Activated T-cell treated with anti-CD3 and anti-CD28 coated beads, Interleukin-2, amount 50 U/mL, for 48 hours (primary cell): Measurements from ENCODE around the gene SRPK2.
"Not testable (repeated sequence)": the region's sequence is repeated elsewhere in the genome, so short reads cannot be mapped to it uniquely, and the experiment has no call there.

Source experiments
- DNase-seq, 2 experiments: peaks; one replicate each; pipeline ENCODE4 v3.0.0-alpha.2; 2020

SRPK2 gene

DNA sequence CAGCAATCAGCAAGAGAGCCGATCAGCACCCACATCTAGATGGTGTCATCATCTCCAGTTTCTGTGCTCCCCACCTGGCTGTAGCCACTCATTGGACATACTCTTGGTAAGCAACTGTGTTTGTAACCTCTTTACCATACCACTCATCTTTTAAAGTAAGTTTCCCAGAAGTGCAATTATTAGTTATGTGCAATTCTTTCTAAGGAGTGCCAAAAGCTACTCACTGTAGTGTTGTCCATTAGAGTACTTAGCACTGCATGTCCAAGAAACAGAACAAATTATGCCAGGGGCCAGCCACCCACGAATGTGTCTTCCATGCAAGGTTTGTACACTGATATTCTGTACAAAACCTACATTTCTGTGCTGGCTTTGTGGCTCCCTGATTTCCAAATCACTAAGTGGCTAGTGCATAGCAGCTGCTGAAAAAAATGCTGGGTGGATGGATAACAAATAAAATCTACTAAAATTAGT is 131.9 kb downstream of the SRPK2 start:
- DNase-seq: no peak

DNA sequence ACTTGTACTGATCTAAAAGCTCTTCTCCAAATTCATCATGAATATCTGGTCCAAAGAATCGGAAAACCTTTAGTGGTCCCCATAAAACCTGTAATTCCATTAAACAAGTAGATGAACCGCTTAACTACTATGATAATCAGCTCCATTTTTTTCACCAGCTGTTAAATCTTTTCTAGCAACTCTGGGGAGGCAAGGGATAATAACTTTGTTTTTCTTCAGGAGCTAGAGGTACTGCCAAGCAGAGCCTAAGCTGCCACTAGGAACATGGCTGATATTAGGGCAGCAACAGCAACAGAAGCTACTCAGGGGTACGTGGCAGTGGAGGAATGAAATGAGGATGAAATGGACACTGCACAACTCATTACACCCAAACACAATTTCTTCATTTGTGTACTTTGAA is 138.0 kb downstream of the SRPK2 start:
- DNase-seq: no peak

DNA sequence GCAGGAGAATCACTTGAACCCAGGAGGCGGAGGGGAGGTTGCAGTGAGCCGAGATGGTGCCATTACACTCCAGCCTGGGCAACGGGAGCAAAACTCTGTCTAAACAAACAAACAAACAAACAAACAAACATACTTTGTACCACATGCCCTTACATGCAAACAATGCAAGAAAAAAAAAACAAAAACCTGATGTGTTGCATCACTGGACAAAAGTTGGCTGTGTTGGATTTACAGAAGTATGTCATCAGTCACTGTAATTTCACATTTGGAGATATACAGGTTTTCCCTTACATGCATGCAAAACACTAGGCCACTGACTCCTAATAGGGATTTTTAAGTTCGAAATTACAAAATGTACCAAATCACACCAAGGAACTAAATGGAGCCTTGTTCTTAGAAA is 138.5 kb downstream of the SRPK2 start:
- DNase-seq: no peak

DNA sequence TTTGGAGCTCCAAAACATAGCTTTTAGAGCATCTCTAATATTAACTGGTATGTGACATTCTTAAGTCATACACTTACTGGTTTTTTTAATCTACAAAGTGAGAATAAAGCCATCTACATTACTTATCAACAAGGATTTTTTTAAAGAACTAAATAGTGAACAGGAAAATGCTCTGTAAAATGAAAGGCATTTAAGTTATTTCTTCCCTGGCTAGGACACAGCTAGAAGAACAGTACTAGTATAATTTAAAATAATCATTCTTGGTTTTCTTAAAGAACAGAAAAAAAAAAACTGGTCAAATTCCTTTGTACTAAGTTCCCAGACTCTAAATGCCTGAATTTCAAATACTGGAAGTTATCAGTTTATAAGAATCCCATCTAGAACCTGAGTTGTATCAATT is 139.5 kb downstream of the SRPK2 start:
- DNase-seq: no peak

DNA sequence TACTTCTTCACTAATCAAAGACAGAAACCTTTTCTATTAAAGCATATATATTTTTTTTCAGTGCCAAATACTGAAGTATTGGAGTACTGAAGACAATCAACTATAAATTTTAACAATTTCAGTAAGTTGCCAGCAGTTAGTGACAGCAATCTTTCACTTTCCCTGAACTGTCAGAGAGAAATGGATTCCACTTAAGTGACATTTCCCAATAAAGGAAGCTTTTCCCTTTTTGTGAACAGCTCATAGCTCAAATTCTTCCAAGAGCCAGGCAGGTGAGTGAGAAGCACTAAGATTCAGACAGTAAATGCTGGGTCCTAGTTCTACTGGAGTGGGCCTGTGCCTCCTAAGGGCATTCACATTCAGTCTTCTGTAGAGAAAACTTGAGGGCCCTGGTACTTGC is 142.0 kb downstream of the SRPK2 start:
- no peak for DNase-seq

DNA sequence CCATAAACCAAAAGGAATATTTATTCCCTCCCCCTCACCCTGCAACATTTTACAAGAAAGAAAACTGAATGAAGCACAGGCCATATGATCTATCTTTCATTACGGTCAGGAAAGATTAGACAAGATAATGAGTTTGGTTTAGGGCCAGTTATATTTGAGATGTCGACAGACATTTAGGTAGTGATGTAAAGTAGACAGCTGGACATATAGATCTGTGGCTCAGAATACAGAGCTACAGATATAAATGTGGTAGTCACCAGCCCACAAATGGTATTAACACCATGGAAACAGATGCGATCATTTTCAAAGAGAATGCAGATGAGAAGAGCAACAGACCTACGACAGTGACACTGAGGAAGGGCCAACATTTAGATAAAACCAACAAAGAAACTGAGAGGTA is 142.5 kb downstream of the SRPK2 start:
- no peak for DNase-seq

DNA sequence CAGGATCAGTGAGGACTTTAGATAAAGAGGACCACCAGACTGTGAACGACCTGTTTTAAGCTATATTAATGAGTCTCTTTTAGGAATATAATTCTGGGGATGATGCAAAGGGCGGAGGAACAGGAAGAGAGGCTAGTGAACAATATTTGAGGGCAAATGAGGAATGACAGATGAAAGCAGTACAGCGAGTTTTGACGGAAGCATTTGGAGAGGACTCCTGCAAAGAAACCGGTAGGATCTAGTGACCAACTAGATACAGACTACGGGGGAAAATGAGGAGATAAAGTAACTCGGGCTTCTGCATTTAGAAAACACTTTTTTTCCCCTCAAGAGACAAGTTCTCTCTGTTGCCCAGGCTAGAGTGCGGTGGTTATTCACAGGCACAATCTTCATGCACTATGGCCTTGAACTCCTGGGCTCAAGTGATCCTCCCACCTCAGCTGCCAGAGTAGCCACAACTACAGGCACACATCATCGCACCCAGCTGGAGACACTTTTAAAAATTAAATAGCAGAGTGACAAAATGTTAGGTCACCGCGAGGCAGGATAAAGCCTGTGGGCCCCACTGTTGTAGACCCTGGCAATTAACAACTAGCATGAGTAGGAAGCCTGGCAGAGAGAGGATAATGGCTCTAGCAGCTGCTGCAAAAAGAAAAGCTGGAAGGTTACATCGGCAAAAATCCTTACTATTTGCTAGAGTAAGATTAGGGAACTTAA is 143.2 kb downstream of the SRPK2 start:
- DNase-seq: no peak

DNA sequence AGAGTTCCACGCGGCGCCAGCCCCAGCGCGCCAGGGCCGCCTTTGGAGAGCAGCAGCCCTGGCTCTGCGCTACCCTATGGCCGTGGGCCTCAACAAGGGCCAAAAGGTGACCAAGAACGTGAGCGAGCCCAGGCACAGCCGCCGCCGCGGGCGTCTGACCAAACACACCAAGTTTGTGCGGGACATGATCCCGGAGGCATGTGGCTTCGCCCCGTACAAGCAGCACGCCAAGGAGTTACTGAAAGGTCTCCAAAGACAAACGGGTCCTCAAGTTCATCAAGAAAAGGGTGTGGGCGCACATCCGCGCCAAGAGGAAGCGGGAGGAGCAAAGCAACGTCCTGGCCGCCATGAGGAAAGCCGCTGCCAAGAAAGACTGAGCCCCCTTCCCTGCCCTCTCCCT is 144.1 kb downstream of the SRPK2 start:
- no peak for DNase-seq

DNA sequence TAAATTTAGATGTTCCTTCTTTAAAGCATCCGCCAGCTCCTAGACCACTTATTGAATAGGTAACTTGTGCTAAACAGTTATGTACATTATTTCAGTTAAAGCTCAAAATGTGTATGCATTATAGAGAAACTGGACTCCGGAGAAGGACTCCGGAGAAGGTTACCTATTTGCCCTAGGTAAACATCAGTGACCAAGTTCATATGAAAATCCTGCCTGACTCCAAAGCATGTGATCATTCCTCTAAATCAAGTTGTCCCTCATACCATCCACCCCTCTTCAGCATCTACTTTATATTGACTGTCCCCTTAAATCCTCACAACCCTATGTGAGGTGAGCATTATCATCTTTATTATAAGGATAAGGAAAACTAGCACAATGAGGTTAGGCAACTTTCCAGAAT is 147.5 kb downstream of the SRPK2 start:
- DNase-seq: no peak

DNA sequence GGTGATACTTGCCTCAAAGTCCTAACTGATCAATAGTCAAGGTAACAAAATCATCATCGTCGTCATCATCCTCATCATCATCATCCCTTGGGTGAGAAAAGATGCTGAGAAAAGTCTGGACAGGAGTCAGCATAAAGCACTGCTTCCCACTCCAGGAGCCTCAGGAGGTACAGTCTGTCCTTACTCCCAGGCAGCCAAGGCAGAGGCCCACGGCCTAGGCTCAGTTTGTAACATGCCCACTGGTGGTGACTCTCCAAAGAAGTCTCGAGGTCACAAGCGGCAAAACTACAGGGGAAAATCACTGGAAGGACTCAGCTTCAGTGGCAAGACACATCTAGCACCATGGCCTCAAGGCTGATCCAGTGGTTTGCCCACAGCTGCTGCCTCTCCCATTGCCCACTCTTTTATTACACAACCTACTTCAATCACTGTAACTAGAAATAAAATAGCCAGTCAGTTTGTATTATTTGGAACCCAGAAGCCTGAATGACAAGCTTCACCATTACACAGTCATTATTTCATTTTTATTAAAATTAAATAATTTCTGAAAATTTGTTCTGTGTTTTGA is 150.4 kb downstream of the SRPK2 start:
- DNase-seq: no peak

DNA sequence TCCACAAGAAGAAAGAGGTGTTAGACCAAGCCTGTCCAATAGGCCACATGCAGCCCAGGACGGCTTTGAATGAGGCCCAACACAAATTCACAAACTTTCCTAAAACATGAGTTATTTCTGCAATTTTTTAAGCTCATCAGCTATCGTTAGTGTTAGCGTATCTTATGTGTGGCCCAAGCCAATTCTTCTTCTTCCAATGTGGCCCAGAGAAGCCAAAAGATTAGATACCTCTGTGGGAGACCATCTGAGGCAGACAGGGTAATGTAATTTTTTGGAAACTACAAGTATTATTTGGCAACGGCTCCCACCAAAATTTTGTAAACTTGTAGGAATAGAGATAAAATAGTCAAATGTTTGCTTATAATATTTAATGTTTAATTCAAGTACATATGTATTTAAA is 153.8 kb downstream of the SRPK2 start:
- no peak for DNase-seq

DNA sequence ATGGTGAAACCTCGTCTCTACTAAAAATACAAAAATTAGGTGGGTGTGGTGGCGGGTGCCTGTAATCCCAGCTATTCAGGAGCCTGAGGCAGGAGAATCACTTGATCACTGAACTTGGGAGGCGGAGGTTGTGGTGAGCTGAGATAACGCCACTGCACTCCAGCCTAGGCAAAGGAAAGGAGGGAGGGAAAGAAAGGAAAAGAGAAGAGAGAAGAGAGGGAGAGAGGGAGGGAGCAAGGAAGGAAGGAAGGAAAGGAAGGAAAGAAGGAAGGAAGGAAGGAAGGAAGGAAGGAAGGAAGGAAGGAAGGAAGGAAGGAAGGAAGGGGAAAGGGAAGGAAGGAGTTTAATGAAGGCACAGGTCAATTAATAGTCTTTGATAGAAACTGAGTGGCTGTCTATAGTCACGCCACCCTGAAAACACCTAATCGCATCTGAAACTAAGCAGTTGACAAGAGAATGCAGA is 155.9 kb downstream of the SRPK2 start:
- not testable (repeated sequence) for DNase-seq

DNA sequence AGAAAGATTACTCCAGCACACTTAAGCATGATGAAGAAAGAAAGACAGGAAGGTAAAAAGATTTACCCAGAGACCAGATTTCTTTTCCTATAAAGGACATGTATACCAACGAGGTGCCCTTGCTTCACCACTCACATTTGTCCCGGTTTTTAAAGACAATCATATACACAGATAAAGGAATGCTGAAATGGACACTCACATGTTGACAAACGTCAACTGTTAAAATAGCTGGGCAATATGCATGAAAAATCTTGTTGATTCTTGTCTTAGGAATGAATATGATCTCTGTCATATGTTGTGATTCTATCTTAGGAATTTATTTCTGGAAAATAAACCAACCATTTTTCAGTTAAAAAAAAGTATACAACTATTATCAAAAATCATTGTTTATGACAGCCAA is 158.2 kb downstream of the SRPK2 start:
- no peak for DNase-seq

DNA sequence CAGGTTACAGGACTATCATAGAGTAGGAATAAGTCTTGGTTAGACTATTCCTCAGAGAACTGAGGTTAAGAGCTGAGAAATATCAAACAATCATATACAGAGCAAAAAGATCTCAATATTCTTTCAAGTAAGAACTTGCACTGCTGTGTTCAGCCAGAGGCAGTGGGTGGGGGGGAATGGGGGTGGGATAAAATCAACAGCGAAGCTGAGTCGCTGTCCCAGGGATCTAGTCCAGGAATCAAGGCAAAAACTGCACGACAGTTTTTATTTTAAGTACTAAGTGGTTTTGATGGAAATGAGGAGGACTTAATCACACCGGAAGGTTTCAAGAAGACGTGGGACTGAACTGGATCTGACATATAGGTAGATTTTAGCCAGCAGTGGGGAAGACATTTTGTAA is 159.1 kb downstream of the SRPK2 start:
- no peak for DNase-seq

DNA sequence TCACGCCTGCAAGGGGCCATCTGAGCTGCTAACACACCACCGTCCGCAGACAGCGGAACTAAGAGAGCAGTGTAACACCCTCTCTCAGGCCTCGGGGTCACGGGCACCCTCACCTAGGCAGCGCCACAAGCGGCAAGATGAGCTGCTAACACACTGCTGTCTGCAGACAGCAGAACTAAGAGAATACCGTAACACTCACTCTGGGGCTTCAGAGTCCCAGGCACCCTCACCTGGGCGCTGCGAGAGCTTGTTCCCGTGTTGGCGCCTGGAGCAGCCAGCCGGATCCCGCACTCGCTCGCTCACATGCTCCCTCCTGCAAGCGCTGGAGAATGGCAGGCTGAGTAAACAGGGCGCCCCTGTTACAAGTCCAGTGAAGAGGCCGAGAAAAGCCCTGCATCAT is 160.2 kb downstream of the SRPK2 start:
- DNase-seq: no peak

DNA sequence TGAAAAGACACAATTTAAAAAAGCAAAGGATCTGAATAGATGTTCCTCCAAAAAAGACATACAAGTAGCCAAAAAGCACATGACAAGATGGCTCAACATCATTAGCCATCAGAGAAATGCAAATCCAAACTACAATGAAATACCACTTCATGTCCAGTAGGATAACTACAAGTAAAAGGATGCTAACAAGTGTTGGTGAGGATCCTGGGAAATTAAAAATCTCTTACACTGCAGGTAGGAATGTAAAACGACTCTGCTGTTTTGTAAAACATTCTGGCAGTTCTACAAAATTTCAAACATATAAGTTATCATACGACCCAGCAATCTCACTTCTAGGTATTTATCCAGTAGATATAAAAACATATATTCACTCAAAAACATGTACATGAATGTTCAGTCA is 161.3 kb downstream of the SRPK2 start:
- DNase-seq: no peak

DNA sequence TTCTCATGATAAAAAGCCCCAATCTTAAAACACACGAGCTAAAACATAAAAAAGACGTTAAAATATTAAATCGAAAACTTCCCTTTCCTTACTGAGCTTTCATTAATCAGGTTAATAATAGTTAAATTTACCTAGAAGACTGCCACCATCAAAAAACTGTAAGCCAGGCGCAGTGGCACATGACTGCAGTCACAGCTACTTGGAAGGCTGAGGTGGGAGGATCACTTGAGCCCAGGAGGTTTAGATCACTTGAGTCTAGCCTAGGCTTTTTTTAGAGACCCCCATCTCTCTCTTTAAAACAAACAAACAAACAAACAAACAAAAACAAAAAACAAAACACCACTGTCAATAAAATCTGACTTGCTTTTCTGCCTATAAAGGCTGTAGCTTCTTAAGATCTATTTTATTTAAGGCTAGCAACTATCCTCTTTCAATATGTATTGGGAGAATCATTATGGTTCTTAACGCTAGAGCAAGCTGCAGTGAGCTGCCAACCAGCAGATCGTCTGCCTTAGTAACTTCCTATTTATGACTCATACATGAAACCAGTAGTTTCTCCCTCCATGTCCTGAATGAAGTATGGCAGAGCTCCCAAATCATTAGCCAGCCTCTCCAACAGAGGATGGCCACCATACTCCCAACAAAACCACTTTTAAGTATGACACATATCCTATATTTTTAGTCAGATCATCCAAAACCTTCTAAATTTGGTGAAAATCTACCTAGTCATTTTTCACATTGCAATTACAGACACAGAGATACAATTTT is 163.7 kb downstream of the SRPK2 start:
- DNase-seq: no peak

DNA sequence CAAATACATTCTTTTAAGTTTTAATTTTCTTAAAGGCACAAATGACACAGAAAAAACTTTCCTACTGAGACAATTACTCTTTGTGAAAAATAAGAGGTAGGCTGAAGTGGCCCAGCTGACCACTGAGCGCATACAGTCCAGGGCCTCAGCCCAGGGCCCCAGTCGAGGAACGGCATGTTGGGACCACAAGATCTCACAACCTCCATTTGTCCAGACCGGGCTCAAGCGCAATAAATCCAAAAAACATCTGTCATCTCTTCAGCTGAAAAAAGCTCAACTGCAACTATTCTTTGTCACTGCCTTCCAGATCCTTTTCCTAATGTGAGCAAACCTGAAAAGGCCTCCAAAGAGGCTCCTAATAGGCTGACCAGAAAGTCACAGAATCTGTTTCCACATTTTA is 165.8 kb downstream of the SRPK2 start:
- DNase-seq: no peak

DNA sequence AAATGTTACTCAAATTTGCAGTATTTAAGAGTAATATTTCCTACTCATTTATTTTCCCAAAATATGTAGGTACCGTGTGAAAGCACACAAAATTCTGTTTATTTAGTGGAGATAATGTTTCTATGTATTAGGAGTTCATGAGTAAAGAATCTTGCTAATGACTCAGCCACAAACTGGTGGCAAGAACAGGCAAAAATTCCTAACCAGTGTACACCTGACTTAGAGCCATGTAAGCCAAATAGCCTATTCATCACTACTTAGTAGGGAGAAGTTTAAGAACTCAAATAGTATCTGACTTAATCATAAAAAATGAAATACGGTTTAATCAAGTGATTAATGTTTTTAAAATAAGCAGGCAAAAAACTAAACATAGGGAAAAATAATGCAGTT is 169.0 kb downstream of the SRPK2 start:
- no peak for DNase-seq

DNA sequence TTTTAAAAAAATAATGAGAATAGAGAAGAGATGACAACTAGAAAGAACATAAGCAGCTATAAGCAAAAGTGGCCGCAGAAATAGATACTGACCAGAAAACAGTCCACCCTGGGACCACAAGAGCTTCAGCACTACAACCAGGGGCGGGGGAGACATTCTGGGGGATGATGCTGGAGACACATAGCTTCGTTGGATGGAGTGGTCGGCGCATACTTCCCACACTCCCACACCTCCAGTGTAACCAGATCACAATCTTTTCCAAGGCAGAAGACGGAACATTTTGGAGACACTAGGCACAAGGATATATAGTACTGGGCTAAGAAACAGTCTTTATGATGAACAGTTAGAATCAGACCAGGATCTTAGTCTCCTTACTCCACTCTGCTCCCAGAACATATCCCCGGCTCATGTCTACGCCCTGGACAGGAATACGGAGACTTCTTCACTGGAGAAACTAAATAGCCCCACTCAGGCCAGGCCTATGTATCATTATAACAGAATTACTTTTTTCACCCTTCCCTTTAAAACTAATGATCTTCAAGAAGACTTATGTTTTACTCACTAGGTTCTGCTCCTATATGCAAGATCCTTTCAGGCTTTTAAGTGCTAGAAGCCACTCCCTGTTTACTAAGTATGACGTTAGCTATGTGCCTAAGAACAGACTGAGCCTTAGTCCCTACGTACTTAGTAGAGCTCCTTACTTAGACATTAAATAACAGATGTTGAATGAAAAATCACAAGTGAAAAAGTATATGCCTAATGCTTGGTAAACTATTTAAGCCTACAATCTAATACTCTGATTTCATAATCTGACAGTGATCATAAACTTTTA is 169.6 kb downstream of the SRPK2 start:
- DNase-seq: no peak

DNA sequence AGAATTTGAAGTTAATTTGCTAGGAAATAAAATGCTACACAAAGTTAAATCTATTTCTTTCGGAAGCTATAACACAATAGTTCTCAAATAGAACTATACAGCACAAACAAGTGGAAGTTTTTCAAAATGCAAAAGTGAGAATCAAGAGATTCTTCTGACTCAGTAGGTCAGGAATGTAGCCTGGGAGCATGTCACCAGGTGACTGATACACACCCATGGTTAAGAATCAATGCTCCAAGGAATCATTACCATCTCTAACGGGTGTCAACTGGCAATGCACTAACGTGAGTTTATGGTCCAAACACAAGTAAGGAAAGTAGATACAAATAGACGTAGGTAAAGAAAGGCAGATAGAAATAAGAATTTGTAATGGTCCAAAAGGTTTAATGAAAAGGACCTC is 170.5 kb downstream of the SRPK2 start:
- DNase-seq: no peak

DNA sequence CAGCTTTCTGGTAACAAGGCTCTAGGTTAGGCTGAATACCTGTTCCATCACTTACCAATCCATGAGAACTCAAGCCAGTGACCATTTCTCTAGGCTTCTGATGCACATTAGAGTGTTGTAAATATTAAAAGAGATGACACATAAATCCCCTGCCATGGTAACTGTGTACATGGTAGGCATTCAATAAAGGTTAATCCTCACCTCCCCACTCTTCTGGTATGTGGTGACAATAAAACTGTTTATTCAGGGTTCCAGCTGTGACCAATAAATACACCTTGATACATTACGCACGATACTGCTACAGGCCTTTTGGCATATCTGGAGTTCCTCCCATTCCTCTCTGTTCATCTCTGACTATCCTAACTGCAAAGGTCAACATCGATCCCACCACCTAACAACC is 171.9 kb downstream of the SRPK2 start:
- no peak for DNase-seq

DNA sequence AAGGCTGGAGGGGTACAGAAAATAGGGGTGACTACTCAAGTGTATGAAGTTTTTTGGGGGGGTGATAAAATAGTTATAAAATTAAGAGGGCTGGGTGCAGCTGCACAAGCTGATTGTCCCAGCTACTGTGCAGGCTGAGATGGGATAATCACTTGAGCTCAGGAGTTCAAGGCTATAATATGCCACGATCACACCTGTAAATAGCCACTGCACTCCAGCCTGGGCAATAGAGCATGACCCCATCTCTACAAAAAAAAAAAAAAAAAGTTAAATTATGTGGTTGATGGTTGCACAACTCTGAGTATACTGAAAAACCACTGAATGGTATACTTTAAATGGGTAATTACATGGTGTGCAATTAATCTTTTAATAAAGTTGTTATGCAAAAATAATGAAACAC is 172.9 kb downstream of the SRPK2 start:
- no peak for DNase-seq
